GM12875 (cell line): ENCODE measurements around the gene NAGS.
"Not testable (repeated sequence)": the region's sequence is repeated elsewhere in the genome, so short reads cannot be mapped to it uniquely, and the experiment has no call there.

Experiments used
- H3K4me3 ChIP-seq: one replicate; pipeline ENCODE4 v1.5.1; 2011; ENCODE audit warnings: low read depth, low read length, control low read depth
- CTCF ChIP-seq: IDR thresholded peaks from 2 replicates; pipeline ENCODE4 v1.5.1; 2011; ENCODE audit warnings: low read depth, mild to moderate bottlenecking, control low read depth, inconsistent platforms, low read length, moderate library complexity, borderline replicate concordance; ENCODE audit not compliant: insufficient read depth

Gene NAGS

GRCh38 chr17:44037471-44037870 lies 33.0 kb downstream of the NAGS start:
- TF ChIP-seq CTCF = no peak
- H3K4me3 ChIP-seq = no peak overlapping the region

GRCh38 chr17:44038604-44039011 lies 34.2 kb downstream of the NAGS start:
- H3K4me3 ChIP-seq = no peak overlapping the region
- no peak for TF ChIP-seq CTCF

GRCh38 chr17:44039829-44040635 lies 35.6 kb downstream of the NAGS start:
- no peak overlapping the region for H3K4me3 ChIP-seq
- TF ChIP-seq CTCF = no peak

- no peak for TF ChIP-seq CTCF
- no peak overlapping the region for H3K4me3 ChIP-seq
These were observed 38.9 kb downstream of the NAGS start for GRCh38 chr17:44043272-44043696.

GRCh38 chr17:44044071-44044470 lies 39.6 kb downstream of the NAGS start:
- H3K4me3 ChIP-seq = no peak overlapping the region
- no peak for TF ChIP-seq CTCF

GRCh38 chr17:44045486-44045885 lies 41.1 kb downstream of the NAGS start:
- TF ChIP-seq CTCF = no peak
- no peak overlapping the region for H3K4me3 ChIP-seq

GRCh38 chr17:44046893-44047292 lies 42.5 kb downstream of the NAGS start:
- not testable (repeated sequence) for H3K4me3 ChIP-seq
